ENCODE results near the gene ATRN. TPM values are rescaled to one million over a fixed set of nuclear protein-coding genes. Genes with fewer than 3 reads are reported as not detected.
A peak's percentile ranks its signal among the peaks of the same experiment; 100 is the strongest.

The ATRN gene
- total and polyA plus RNA-seq, 2 donors (not counting 3 experiments of a cell fraction or from before 2014, with no cell fraction given), result 32.3 to 33.1 TPM

GRCh38 chr20:3479025-3479424 lies 8.2 kb downstream of the ATRN start:
- dilution Hi-C loops (cut with MboI; ENCODE audit: extremely low pct_ligation_motif_present, low sequenced_read_pairs) (no loop called here), intact Hi-C loops (cut with micrococcal nuclease) (loop anchor here (10.0 kb wide), 1 partner anchor 264 kb away; no protein-coding TSS in a partner anchor)
- Histone ChIP-seq H3K27ac (ENCODE audit: insufficient read depth, low read depth, low read length) (no peak overlapping the region), H3K9me1 (replicated peaks; ENCODE audit: control insufficient read depth, extremely low read depth, insufficient read depth, low read length) (no peaks in the 10 kb centered on the region), H4K20me1 (replicated peaks; ENCODE audit: control insufficient read depth, extremely low read depth, insufficient read depth, low read length) (no peaks in the 10 kb centered on the region), H3K4me2 (ENCODE audit: insufficient read depth, low read length) (no peak overlapping the region), H3K27me3 (ENCODE audit: control insufficient read depth in 2 of 2, insufficient read depth in 2 of 2, low read length in 2 of 2) (no peaks in the 10 kb centered on the region), H2AFZ (ENCODE audit: low read depth, low read length) (no peak overlapping the region), H3K9me3 (replicated peaks; ENCODE audit: control insufficient read depth, insufficient read depth, low read length) (no peaks in the 10 kb centered on the region), H3K9ac (replicated peaks; ENCODE audit: extremely low read depth, insufficient read depth, low read length) (no peak overlapping the region), H3K4me3 (replicated peaks in 1 of 3; ENCODE audit: insufficient read depth in 1 of 3, low read depth in 1 of 3, low read length in 3 of 3) (no peak overlapping the region), H3K36me3 (ENCODE audit: control insufficient read depth in 2 of 2, extremely low read depth in 1 of 2, insufficient read depth in 2 of 2, low read length in 2 of 2) (no peaks in the 10 kb centered on the region), H3K4me1 (ENCODE audit: control insufficient read depth, extremely low read depth, insufficient read depth, low read length) (no peaks in the 10 kb centered on the region), H3K79me2 (ENCODE audit: control insufficient read depth, insufficient read depth, low read length) (peaks cover 6% of the 10 kb centered on the region)
- BruUV-seq (replicated peaks), result no TSS peak
- POLR2A ChIA-PET, result no interaction called here
- DNase-seq (ENCODE audit: low read depth, low spot score) (no peak), FAIRE-seq (no peak)
- TF ChIP-seq GATA2 (IDR thresholded peaks at IDR 0.05; ENCODE audit: insufficient read depth, insufficient read length, low read depth, low read length) (no peak), MAX (IDR thresholded peaks at IDR 0.05; ENCODE audit: insufficient read depth, insufficient read length) (no peak)
- CTCF ChIA-PET, result no interaction called here

GRCh38 chr20:3479759-3480615 lies 9.2 kb downstream of the ATRN start:
- ChIA-PET POLR2A (no interaction called here), CTCF (no interaction called here)
- no peaks in the 10 kb centered on the region for H3K4me1 ChIP-seq (ENCODE audit: control insufficient read depth, extremely low read depth, insufficient read depth, low read length)
- H3K36me3 ChIP-seq (ENCODE audit: control insufficient read depth in 2 of 2, extremely low read depth in 1 of 2, insufficient read depth in 2 of 2, low read length in 2 of 2), result no peaks in the 10 kb centered on the region
- H3K9me3 ChIP-seq (replicated peaks; ENCODE audit: control insufficient read depth, insufficient read depth, low read length), result no peaks in the 10 kb centered on the region
- no peaks in the 10 kb centered on the region for H4K20me1 ChIP-seq (replicated peaks; ENCODE audit: control insufficient read depth, extremely low read depth, insufficient read depth, low read length)
- FAIRE-seq (no peak), DNase-seq (ENCODE audit: low read depth, low spot score) (no peak)
- no peak overlapping the region for H3K9ac ChIP-seq (replicated peaks; ENCODE audit: extremely low read depth, insufficient read depth, low read length)
- intact Hi-C loops (cut with micrococcal nuclease) (loop anchor here (10.0 kb wide), 1 partner anchor 265 kb away; no protein-coding TSS in a partner anchor), dilution Hi-C loops (cut with MboI; ENCODE audit: extremely low pct_ligation_motif_present, low sequenced_read_pairs) (no loop called here)
- no peak overlapping the region for H2AFZ ChIP-seq (ENCODE audit: low read depth, low read length)
- H3K27ac ChIP-seq (ENCODE audit: insufficient read depth, low read depth, low read length), result no peak overlapping the region
- no peak for TF ChIP-seq GATA2 (IDR thresholded peaks at IDR 0.05; ENCODE audit: insufficient read depth, insufficient read length, low read depth, low read length)
- peak; percentile 27 for TF ChIP-seq JUN (IDR thresholded peaks at IDR 0.05; ENCODE audit: borderline replicate concordance, insufficient read depth, insufficient read length, low read depth)
- no peaks in the 10 kb centered on the region for H3K27me3 ChIP-seq (ENCODE audit: control insufficient read depth in 2 of 2, insufficient read depth in 2 of 2, low read length in 2 of 2)
- peaks cover 7% of the 10 kb centered on the region for H3K79me2 ChIP-seq (ENCODE audit: control insufficient read depth, insufficient read depth, low read length)
- no peak overlapping the region for H3K4me3 ChIP-seq (replicated peaks in 1 of 3; ENCODE audit: insufficient read depth in 1 of 3, low read depth in 1 of 3, low read length in 3 of 3)
- BruUV-seq (replicated peaks), result no TSS peak
- no peaks in the 10 kb centered on the region for H3K9me1 ChIP-seq (replicated peaks; ENCODE audit: control insufficient read depth, extremely low read depth, insufficient read depth, low read length)
- no peak overlapping the region for H3K4me2 ChIP-seq (ENCODE audit: insufficient read depth, low read length)
